Right lobe of liver (tissue), 4 donors: Measurements from ENCODE around the gene ANKRD27.

Source experiments
- POLR2A ChIP-seq: fragments of 450-650 bp; IDR thresholded peaks from one replicate; pipeline ENCODE4 v1.6.1; 2017; ENCODE audit warnings: antibody characterized with exemption, mild to moderate bottlenecking
- TF ChIP-seq, protein P1 (sequence below), 4 donors: fragments of 200-600 bp in 3 of 4; fragments of 450-650 bp in 1 of 4; IDR thresholded peaks; one replicate each; pipeline versions ENCODE4 v1.5.1 to v1.8.0; 2016 to 2022; ENCODE audit warnings: antibody characterized with exemption in 4 of 4, mild to moderate bottlenecking in 2 of 4
- donor health status: DM: no; HTN: no; CAD: no.
- donor health status: DM: no; HTN: no; CAD: no.
- donor health status: DM: no; HTN: yes; CAD: no.

DNA sequence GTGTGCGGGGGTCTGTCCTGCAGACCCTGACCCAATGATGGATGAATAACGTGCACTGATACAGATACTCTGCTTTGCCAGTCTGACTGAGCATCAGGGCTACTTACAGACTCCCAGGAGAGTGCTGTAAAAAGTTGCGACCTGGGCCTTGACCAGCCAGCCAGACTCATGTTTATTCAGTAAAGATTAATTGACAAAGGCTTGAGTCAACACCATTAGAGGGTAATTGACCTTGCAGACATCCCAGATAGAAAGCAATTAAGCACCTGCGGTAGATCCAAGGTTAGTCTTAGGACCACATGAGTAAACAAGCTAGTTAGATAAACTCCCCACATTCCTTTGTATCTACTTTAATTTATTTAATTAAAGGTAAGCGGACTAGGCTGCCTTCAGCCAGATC is 27.0 kb upstream of the ANKRD27 start:
- TF ChIP-seq, protein P1, sequence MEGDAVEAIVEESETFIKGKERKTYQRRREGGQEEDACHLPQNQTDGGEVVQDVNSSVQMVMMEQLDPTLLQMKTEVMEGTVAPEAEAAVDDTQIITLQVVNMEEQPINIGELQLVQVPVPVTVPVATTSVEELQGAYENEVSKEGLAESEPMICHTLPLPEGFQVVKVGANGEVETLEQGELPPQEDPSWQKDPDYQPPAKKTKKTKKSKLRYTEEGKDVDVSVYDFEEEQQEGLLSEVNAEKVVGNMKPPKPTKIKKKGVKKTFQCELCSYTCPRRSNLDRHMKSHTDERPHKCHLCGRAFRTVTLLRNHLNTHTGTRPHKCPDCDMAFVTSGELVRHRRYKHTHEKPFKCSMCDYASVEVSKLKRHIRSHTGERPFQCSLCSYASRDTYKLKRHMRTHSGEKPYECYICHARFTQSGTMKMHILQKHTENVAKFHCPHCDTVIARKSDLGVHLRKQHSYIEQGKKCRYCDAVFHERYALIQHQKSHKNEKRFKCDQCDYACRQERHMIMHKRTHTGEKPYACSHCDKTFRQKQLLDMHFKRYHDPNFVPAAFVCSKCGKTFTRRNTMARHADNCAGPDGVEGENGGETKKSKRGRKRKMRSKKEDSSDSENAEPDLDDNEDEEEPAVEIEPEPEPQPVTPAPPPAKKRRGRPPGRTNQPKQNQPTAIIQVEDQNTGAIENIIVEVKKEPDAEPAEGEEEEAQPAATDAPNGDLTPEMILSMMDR (IDR thresholded peaks at IDR 0.05) = no peak
- no peak for TF ChIP-seq POLR2A
